Karpas-422 (cell line): Measurements from ENCODE around the gene THY1. TPM values are rescaled to one million over a fixed set of nuclear protein-coding genes. Genes with fewer than 3 reads are reported as not detected.
A peak's percentile ranks its signal among the peaks of the same experiment; 100 is the strongest.
"Not testable (repeated sequence)": the region's sequence is repeated elsewhere in the genome, so short reads cannot be mapped to it uniquely, and the experiment has no call there.

ENCODE experiments used
- DNase-seq: peaks from one replicate; pipeline ENCODE4 v3.0.0-alpha.2; 2015
- H2AFZ ChIP-seq: fragments of 200-600 bp; sonication (generic); 2 replicates; pipeline ENCODE4 v1.6.1; 2014; ENCODE audit warnings: antibody characterized with exemption, low read length, mixed read lengths
- H3K27ac ChIP-seq: fragments of 200-600 bp; sonication (generic); 2 replicates; pipeline ENCODE4 v1.5.1; 2014; ENCODE audit warnings: mild to moderate bottlenecking, low read length, moderate library complexity
- H3K27me3 ChIP-seq: fragments of 200-600 bp; sonication (generic); 2 replicates; pipeline ENCODE4 v1.6.1; 2014; ENCODE audit warnings: low read length, mixed read lengths
- H3K36me3 ChIP-seq: fragments of 200-600 bp; sonication (generic); 2 replicates; pipeline ENCODE4 v1.6.1; 2014; ENCODE audit warnings: low read length, mixed read lengths; ENCODE audit not compliant: insufficient read depth
- H3K4me1 ChIP-seq: fragments of 200-600 bp; sonication (generic); 2 replicates; pipeline ENCODE4 v1.6.1; 2014; ENCODE audit warnings: mild to moderate bottlenecking, low read length, mixed read lengths
- H3K4me2 ChIP-seq: fragments of 200-600 bp; sonication (generic); 2 replicates; pipeline ENCODE4 v1.6.1; 2014; ENCODE audit warnings: low read length, low read depth, mild to moderate bottlenecking; ENCODE audit not compliant: poor library complexity, severe bottlenecking
- H3K4me3 ChIP-seq: fragments of 200-600 bp; sonication (generic); 2 replicates; pipeline ENCODE4 v1.5.1; 2014; ENCODE audit warnings: mild to moderate bottlenecking, antibody characterized with exemption, low read length, mixed read lengths
- H3K79me2 ChIP-seq: fragments of 200-600 bp; sonication (generic); 2 replicates; pipeline ENCODE4 v1.6.1; 2014; ENCODE audit warnings: mild to moderate bottlenecking, low read length, mixed read lengths
- H3K9ac ChIP-seq: fragments of 200-600 bp; sonication (generic); 2 replicates; pipeline ENCODE4 v1.6.0; 2014; ENCODE audit warnings: low read length
- H3K9me2 ChIP-seq: fragments of 200-600 bp; sonication (generic), shearing (Covaris generic); replicated peaks from 2 replicates; pipeline ENCODE4 v1.6.0; 2014; ENCODE audit warnings: mild to moderate bottlenecking, low read length, moderate library complexity; ENCODE audit not compliant: insufficient read depth
- H3K9me3 ChIP-seq: fragments of 300-700, 200-600 bp; sonication (generic); 2 replicates; pipeline ENCODE4 v1.6.1; 2014; ENCODE audit warnings: low read length, mixed read lengths
- H4K20me1 ChIP-seq: fragments of 200-600 bp; sonication (generic); 2 replicates; pipeline ENCODE4 v1.6.1; 2014; ENCODE audit warnings: mild to moderate bottlenecking, antibody characterized with exemption, low read length, low read depth; ENCODE audit not compliant: insufficient read depth
- total RNA-seq: library from RNA; depleted of rRNA; stranded (reverse); fragments of >200 nt; shearing (Covaris generic); gene quantifications from 2 replicates; pipeline ENCODE4 v1.2.3, GENCODE V29; 2014; ENCODE audit warnings: low replicate concordance

THY1 gene
- total RNA-seq, 1 experiment from 2014 or later = not detected

DNA sequence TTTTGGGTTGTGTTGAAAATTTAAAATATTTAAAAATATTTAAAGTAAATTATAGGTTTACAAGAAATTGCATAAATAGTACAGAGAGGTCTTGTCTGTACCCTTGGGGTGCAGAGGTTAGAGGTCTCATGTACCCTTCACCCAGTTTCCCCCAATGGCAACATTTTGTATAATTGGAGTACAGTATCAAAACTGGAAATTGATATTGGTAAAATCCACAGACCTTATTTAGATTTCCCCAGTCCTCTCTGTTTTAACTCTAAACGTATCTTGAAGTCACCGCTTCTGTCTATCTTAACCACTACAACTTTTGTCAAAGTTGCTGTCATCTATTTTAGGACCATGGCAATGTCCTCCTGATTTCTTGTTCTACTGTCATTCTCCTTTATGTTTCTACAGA, 10.9 kb downstream of the THY1 start:
- H2AFZ ChIP-seq = no peak overlapping the region

DNA sequence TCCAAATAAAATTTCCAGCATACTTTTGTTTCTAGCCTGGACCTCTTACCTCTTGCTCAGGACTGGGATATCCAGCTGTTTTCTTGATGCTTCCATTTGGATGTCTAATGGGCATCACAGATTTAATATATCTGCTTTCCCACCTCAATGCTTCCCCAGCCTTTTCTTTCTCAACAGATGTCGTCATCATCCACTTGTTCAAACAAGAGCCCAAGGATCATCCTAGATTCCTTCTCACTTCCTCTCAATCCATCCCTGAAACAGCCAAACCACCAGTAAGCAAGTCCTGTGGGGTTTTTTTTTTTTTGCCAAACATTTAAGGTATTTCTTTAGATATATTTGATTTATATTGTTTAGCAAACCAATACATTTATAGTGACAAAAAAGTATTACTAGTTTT, 12.5 kb downstream of the THY1 start:
- Histone ChIP-seq H3K9me2 (no peaks in the 10 kb centered on the region), H3K36me3 (no peaks in the 10 kb centered on the region; the same call in 1 of the 2 replicates), H3K4me3 (no peak overlapping the region), H4K20me1 (no peaks in the 10 kb centered on the region), H2AFZ (no peak overlapping the region), H3K27ac (no peak overlapping the region), H3K9me3 (no peaks in the 10 kb centered on the region), H3K27me3 (no peaks in the 10 kb centered on the region), H3K4me2 (no peak overlapping the region), H3K4me1 (peaks cover 12% of the 10 kb centered on the region), H3K79me2 (no peaks in the 10 kb centered on the region), H3K9ac (no peak overlapping the region)
- DNase-seq = no peak

More for the DNA sequence above, 10.9 kb downstream of the THY1 start:
- Histone ChIP-seq H3K4me2 (no peak overlapping the region), H3K4me3 (no peak overlapping the region), H4K20me1 (no peaks in the 10 kb centered on the region), H3K9ac (no peak overlapping the region), H3K9me2 (no peaks in the 10 kb centered on the region), H3K27me3 (no peaks in the 10 kb centered on the region), H3K36me3 (no peaks in the 10 kb centered on the region; the same call in 1 of the 2 replicates), H3K4me1 (peaks cover 17% of the 10 kb centered on the region), H3K9me3 (no peaks in the 10 kb centered on the region), H3K79me2 (no peaks in the 10 kb centered on the region), H3K27ac (no peak overlapping the region)
- DNase-seq = no peak

DNA sequence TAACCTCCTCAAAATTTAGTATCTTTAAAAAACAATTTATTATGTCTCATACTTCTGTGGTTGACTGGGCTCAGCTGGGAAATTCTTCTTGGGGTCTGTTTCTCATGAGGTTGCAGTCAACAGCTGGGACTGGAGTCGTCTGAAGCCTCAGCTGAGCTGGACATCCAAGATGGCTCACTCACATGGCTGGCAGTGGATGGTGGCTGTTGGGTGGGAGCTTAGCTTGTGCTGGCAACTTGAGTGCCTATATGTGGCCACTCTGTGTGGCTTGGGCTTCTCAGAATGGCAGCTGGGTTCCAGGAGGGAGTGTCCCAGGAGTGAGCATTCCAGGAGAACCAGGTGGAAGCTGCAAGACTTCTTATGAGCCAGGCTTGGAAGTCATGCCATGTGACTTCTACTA, 13.2 kb downstream of the THY1 start:
- Histone ChIP-seq H2AFZ (no peak overlapping the region), H3K9me2 (no peaks in the 10 kb centered on the region), H3K9me3 (no peaks in the 10 kb centered on the region), H3K36me3 (no peaks in the 10 kb centered on the region; the same call in 1 of the 2 replicates), H3K9ac (no peak overlapping the region), H3K4me2 (no peak overlapping the region), H3K79me2 (no peaks in the 10 kb centered on the region), H3K4me3 (no peak overlapping the region), H3K4me1 (peaks cover 16% of the 10 kb centered on the region), H3K27ac (no peak overlapping the region), H3K27me3 (no peaks in the 10 kb centered on the region), H4K20me1 (no peaks in the 10 kb centered on the region)
- no peak for DNase-seq

DNA sequence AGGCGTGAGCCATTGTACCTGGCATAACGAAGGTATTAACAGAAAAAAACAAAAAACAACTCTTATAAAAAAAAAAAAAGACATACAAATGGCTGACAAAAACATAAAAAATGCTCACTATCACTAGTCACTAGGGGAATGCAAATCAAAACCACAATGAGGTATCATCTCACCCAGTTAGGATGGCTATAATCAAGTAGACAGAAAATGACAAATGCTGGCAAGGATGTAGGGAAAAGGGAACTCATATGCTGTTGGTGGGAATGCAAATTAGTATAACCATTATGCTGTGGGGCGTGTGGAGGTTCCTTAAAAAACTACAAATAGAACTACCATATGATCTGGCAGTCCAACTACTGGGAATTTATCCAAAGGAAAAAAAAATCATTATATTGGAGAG, 17.0 kb downstream of the THY1 start:
- H4K20me1 ChIP-seq = no peaks in the 10 kb centered on the region
- H3K79me2 ChIP-seq = no peaks in the 10 kb centered on the region
- no peak overlapping the region for H3K4me3 ChIP-seq
- H3K9ac ChIP-seq = no peak overlapping the region
- H2AFZ ChIP-seq = no peak overlapping the region
- peak overlapping the region; percentile 29; the same call in 1 of the 2 replicates for H3K27ac ChIP-seq
- peak overlapping the region; percentile 24 for H3K4me2 ChIP-seq
- H3K4me1 ChIP-seq = peaks cover 24% of the 10 kb centered on the region
- DNase-seq = peak; percentile 70
- no peaks in the 10 kb centered on the region for H3K9me3 ChIP-seq
- H3K36me3 ChIP-seq = 0 out of 2 replicates have a peak, but pooled peaks cover under 1% of the 10 kb centered on the region
- no peaks in the 10 kb centered on the region for H3K9me2 ChIP-seq
- H3K27me3 ChIP-seq = no peaks in the 10 kb centered on the region

DNA sequence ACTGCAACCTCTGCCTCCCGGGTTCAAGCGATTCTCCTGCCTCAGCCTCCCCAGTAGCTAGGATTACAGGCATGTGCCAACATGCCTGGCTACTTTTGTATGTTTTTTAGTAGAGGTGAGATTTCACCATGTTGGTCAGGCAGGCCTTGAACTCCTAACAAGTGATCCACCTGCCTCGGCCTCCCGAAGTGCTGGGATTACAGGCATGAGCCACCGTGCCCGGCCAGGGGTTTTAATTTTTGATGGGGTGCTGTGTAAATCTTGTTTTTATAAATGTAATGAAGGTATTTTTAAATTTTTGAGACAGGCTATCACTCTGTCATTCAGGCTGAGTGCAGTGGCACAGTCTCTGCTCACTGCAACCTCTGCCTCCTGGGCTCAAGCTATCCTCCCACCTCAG, 17.5 kb downstream of the THY1 start:
- Histone ChIP-seq H3K4me1 (peaks cover 24% of the 10 kb centered on the region), H3K4me2 (peak overlapping the region; percentile 24), H3K27ac (peak overlapping the region; percentile 29; the same call in 1 of the 2 replicates)
- not testable (repeated sequence) for H3K79me2 ChIP-seq, H3K36me3 ChIP-seq, H4K20me1 ChIP-seq, H2AFZ ChIP-seq, H3K9me2 ChIP-seq, H3K9me3 ChIP-seq, H3K4me3 ChIP-seq, H3K9ac ChIP-seq, DNase-seq, H3K27me3 ChIP-seq

DNA sequence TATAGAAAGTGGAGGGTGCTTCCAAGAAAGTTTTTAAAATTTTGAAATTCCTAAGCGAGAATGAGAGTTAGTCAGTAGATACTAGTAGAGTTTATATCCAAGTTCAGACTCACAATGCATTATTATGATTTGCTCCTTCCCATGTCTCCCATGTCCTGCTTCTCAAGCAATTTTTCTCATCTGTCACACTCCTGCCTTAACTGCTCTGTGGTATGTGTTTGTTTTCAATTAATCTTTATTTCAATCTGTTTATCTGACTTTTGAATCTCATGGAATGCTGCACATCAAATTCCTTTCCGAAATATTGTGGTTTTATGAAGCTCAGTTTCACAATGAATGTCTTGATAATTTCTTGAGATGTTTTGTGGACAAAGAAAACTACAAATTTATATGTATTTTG, 18.1 kb downstream of the THY1 start:
- no peak overlapping the region for H3K4me3 ChIP-seq
- peaks cover 24% of the 10 kb centered on the region for H3K4me1 ChIP-seq
- H3K36me3 ChIP-seq = 0 out of 2 replicates have a peak, but pooled peaks cover 3% of the 10 kb centered on the region
- H3K27me3 ChIP-seq = no peaks in the 10 kb centered on the region
- H3K9me3 ChIP-seq = no peaks in the 10 kb centered on the region
- peak overlapping the region; percentile 29 for H3K27ac ChIP-seq
- no peak for DNase-seq
- no peaks in the 10 kb centered on the region for H3K79me2 ChIP-seq
- H2AFZ ChIP-seq = no peak overlapping the region
- H4K20me1 ChIP-seq = no peaks in the 10 kb centered on the region
- H3K4me2 ChIP-seq = no peak overlapping the region
- H3K9ac ChIP-seq = no peak overlapping the region
- H3K9me2 ChIP-seq = no peaks in the 10 kb centered on the region

DNA sequence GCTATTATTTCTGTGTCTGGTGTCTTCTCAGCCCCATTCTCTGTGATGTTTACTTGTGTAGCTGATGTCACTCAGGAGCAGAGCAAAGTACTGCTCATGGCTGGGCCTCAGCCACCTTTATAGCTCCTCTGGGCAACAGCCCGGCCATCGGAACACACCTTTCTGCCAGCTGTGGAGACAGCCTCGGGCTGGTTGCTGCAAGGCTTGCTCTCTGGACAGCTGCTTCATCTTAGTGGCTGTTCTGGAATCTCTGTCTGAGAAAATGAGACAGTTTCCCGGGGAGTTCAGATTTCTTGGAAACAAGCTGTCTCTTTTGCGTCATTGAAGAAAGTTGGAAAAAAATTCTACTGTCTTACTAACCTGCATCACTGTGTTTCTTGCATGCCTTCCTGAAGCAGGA, 20.0 kb downstream of the THY1 start:
- Histone ChIP-seq H3K27me3 (no peaks in the 10 kb centered on the region), H3K9me2 (no peaks in the 10 kb centered on the region), H3K9ac (no peak overlapping the region), H2AFZ (no peak overlapping the region), H3K9me3 (peaks cover 2% of the 10 kb centered on the region; the same call in 1 of the 2 replicates), H4K20me1 (no peaks in the 10 kb centered on the region), H3K79me2 (no peaks in the 10 kb centered on the region), H3K4me1 (peaks cover 24% of the 10 kb centered on the region), H3K4me2 (no peak overlapping the region), H3K27ac (no peak overlapping the region), H3K4me3 (no peak overlapping the region), H3K36me3 (peaks cover 3% of the 10 kb centered on the region; the same call in 1 of the 2 replicates)
- no peak for DNase-seq

DNA sequence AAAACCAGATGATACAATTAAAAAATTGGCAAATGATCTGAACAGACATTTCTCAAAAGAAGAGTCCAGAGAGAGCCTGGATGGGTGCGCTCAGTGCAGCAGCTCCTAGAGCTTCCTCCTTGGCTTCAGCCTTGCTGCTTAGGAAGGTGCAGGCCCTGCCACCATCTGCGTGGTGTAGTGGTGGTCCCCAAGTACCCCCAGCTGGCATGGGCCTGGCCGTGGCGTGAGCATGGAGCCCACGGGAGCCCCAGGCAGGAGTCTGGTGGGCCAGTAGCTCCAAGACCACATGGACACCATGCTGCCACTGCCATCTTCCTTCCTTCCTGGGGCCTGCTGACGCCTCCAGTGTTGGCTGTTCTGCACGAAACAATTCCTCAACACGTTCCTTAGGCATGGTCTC, 20.5 kb downstream of the THY1 start:
- no peak overlapping the region for H3K4me3 ChIP-seq
- H2AFZ ChIP-seq = no peak overlapping the region
- H3K9me3 ChIP-seq = peaks cover 3% of the 10 kb centered on the region; the same call in 1 of the 2 replicates
- no peak overlapping the region for H3K9ac ChIP-seq
- no peak for DNase-seq
- H3K4me2 ChIP-seq = no peak overlapping the region
- peaks cover 9% of the 10 kb centered on the region; the same call in 1 of the 2 replicates for H3K36me3 ChIP-seq
- H4K20me1 ChIP-seq = no peaks in the 10 kb centered on the region
- no peaks in the 10 kb centered on the region for H3K9me2 ChIP-seq
- H3K79me2 ChIP-seq = no peaks in the 10 kb centered on the region
- H3K27ac ChIP-seq = no peak overlapping the region
- H3K27me3 ChIP-seq = no peaks in the 10 kb centered on the region
- peaks cover 24% of the 10 kb centered on the region for H3K4me1 ChIP-seq
